Tibial nerve (tissue), 4 donors: ENCODE measurements around the gene APBA1. TPM values are rescaled to one million over a fixed set of nuclear protein-coding genes. Genes with fewer than 3 reads are reported as not detected.

Experiments
- DNase-seq, 2 donors: peaks; one replicate each; pipeline ENCODE4 v3.0.0-alpha.2; 2019; ENCODE audit warnings: low spot score in 2 of 2
- H3K27ac ChIP-seq, 4 donors: fragments of 200-600 bp; sonication (generic) in 3 of 4; one replicate each; pipeline ENCODE4 v1.5.1; 2017 to 2019; ENCODE audit warnings: mild to moderate bottlenecking in 1 of 4
- H3K27me3 ChIP-seq, 2 donors: fragments of 200-600 bp; sonication (generic) in 1 of 2; one replicate each; pipeline versions ENCODE4 v1.5.1 to v1.6.0; 2017 to 2019
- H3K36me3 ChIP-seq, 3 donors: fragments of 200-600 bp; sonication (generic); one replicate each; pipeline ENCODE4 v1.5.1; 2018 to 2019
- H3K4me1 ChIP-seq, 4 donors: fragments of 200-600 bp; sonication (generic) in 3 of 4; one replicate each; pipeline ENCODE4 v1.5.1; 2017 to 2019
- H3K4me3 ChIP-seq, 4 donors: fragments of 200-600 bp; sonication (generic) in 3 of 4; one replicate each; pipeline ENCODE4 v1.5.1; 2017 to 2019; ENCODE audit warnings: mild to moderate bottlenecking in 1 of 4, moderate library complexity in 1 of 4
- H3K9me3 ChIP-seq, 4 donors: fragments of 200-600 bp; sonication (generic) in 3 of 4; one replicate each; pipeline ENCODE4 v1.5.1; 2017 to 2019
- CTCF ChIP-seq, 5 experiments: fragments of 200-600 bp in 3 of 5; fragments of 450-650 bp in 2 of 5; sonication (generic) in 3 of 5; IDR thresholded peaks; one replicate each; pipeline ENCODE4 v1.5.1; 2016 to 2019; ENCODE audit warnings: antibody characterized with exemption in 5 of 5, mild to moderate bottlenecking in 3 of 5, moderate library complexity in 2 of 5
- EP300 ChIP-seq, 2 donors: sonication (generic); formaldehyde crosslinking; IDR thresholded peaks; one replicate each; pipeline ENCODE4 v1.6.1; 2017; ENCODE audit warnings: antibody characterized with exemption in 2 of 2, mild to moderate bottlenecking in 1 of 2
- POLR2A ChIP-seq, 2 donors: fragments of 450-650 bp; IDR thresholded peaks; one replicate each; pipeline ENCODE4 v1.6.1; 2017; ENCODE audit warnings: antibody characterized with exemption in 2 of 2, mild to moderate bottlenecking in 2 of 2, moderate library complexity in 2 of 2
- WGBS, 2 donors: methylation state at CpG; one replicate each; pipeline ENCODE4 v1.1.5; 2018; 5-methylcytosine and 5-hydroxymethylcytosine counted together
- total RNA-seq, 4 donors: library from RNA; depleted of rRNA; stranded (reverse); fragments of >200 nt; gene quantifications; one replicate each; pipeline ENCODE4 v1.1.0, GENCODE V29; 2016

Gene APBA1
- total RNA-seq, 4 donors from 2014 or later: 8.4 to 14.4 (median 9.8) TPM

- no peak overlapping the region for H3K27ac ChIP-seq
- DNase-seq: no peak
- H3K9me3 ChIP-seq: no peaks in the 10 kb centered on the region
- 68 to 76% methylated on average over 5 of the region's 5 CpGs for WGBS, 2 donors
- H3K4me3 ChIP-seq: no peak overlapping the region
- no peaks in the 10 kb centered on the region for H3K4me1 ChIP-seq
- no peaks in the 10 kb centered on the region for H3K27me3 ChIP-seq
- TF ChIP-seq CTCF (IDR thresholded peaks at IDR 0.05) (no peak), POLR2A (IDR thresholded peaks at IDR 0.05) (no peak), EP300 (IDR thresholded peaks at IDR 0.05) (no peak)
- no peaks in the 10 kb centered on the region for H3K36me3 ChIP-seq
These were observed 81.9 kb downstream of the APBA1 start for GRCh38 chr9:69590266-69590665.

- TF ChIP-seq POLR2A (IDR thresholded peaks at IDR 0.05) (no peak), CTCF (IDR thresholded peaks at IDR 0.05) (no peak), EP300 (IDR thresholded peaks at IDR 0.05) (no peak)
- no peaks in the 10 kb centered on the region for H3K36me3 ChIP-seq
- no peaks in the 10 kb centered on the region for H3K9me3 ChIP-seq
- DNase-seq: no peak
- H3K4me1 ChIP-seq: no peaks in the 10 kb centered on the region
- H3K27ac ChIP-seq: no peak overlapping the region
- WGBS, 2 donors: 91 to 93% methylated on average over 3 of the region's 3 CpGs
- H3K27me3 ChIP-seq: no peaks in the 10 kb centered on the region
- H3K4me3 ChIP-seq: no peak overlapping the region
These were observed 83.0 kb downstream of the APBA1 start for GRCh38 chr9:69589156-69589555.

GRCh38 chr9:69585571-69585970 is 86.6 kb downstream of the APBA1 start:
- DNase-seq: no peak
- no peaks in the 10 kb centered on the region for H3K9me3 ChIP-seq
- no peak overlapping the region for H3K4me3 ChIP-seq
- no peak overlapping the region for H3K27ac ChIP-seq
- TF ChIP-seq EP300 (IDR thresholded peaks at IDR 0.05) (no peak), POLR2A (IDR thresholded peaks at IDR 0.05) (no peak), CTCF (IDR thresholded peaks at IDR 0.05) (no peak)
- H3K4me1 ChIP-seq: peaks cover 0 to 4% (median 0%) of the 10 kb centered on the region in 4 donors
- no peaks in the 10 kb centered on the region for H3K27me3 ChIP-seq
- WGBS, 2 donors: 81 to 91% methylated on average over 2 of the region's 2 CpGs
- H3K36me3 ChIP-seq: no peaks in the 10 kb centered on the region

GRCh38 chr9:69584759-69585158 is 87.4 kb downstream of the APBA1 start:
- DNase-seq: no peak
- Histone ChIP-seq H3K4me3 (no peak overlapping the region), H3K27me3 (no peaks in the 10 kb centered on the region), H3K4me1 (peaks cover 0 to 4% (median 0%) of the 10 kb centered on the region in 4 donors), H3K36me3 (no peaks in the 10 kb centered on the region), H3K27ac (no peak overlapping the region), H3K9me3 (no peaks in the 10 kb centered on the region)
- no peak for TF ChIP-seq EP300 (IDR thresholded peaks at IDR 0.05)
- no peak for TF ChIP-seq CTCF (IDR thresholded peaks at IDR 0.05)
- no peak for TF ChIP-seq POLR2A (IDR thresholded peaks at IDR 0.05)

- DNase-seq: no peak
- H3K27ac ChIP-seq: no peak overlapping the region
- H3K9me3 ChIP-seq: no peaks in the 10 kb centered on the region
- no peaks in the 10 kb centered on the region for H3K36me3 ChIP-seq
- TF ChIP-seq POLR2A (IDR thresholded peaks at IDR 0.05): no peak
- TF ChIP-seq CTCF (IDR thresholded peaks at IDR 0.05): no peak
- no peak for TF ChIP-seq EP300 (IDR thresholded peaks at IDR 0.05)
- H3K4me3 ChIP-seq: no peak overlapping the region
- H3K27me3 ChIP-seq: no peaks in the 10 kb centered on the region
- WGBS, 2 donors: 76 to 85% methylated on average over 5 of the region's 5 CpGs
- H3K4me1 ChIP-seq: peaks cover 0 to 4% (median 0%) of the 10 kb centered on the region in 4 donors
These were observed 88.4 kb downstream of the APBA1 start for GRCh38 chr9:69583645-69584234.
